Mucosa of descending colon (tissue), 3 donors: Measurements from ENCODE around the gene NKD1. TPM values are rescaled to one million over a fixed set of nuclear protein-coding genes. Genes with fewer than 3 reads are reported as not detected.

Experiments
- ATAC-seq: fragments of 200-7000 bp; cut with Tn5 transposase; one replicate; pipeline ENCODE4 v1.9.1; 2020; ENCODE audit warnings: mild to moderate bottlenecking, moderate library complexity
- DNase-seq, 3 donors: peaks; one replicate each; pipeline ENCODE4 v3.0.0-alpha.2; 2020
- H3K36me3 ChIP-seq: fragments of 200-600 bp; one replicate; pipeline ENCODE4 v1.8.0; 2021; ENCODE audit warnings: low read depth, mild to moderate bottlenecking
- H3K4me1 ChIP-seq: fragments of 200-600 bp; one replicate; pipeline ENCODE4 v1.8.0; 2021; ENCODE audit warnings: low read depth, mild to moderate bottlenecking
- H3K4me3 ChIP-seq: fragments of 200-600 bp; one replicate; pipeline ENCODE4 v1.8.0; 2021; ENCODE audit warnings: mild to moderate bottlenecking
- H3K9me3 ChIP-seq: fragments of 200-600 bp; one replicate; pipeline ENCODE4 v1.8.0; 2021; ENCODE audit warnings: mild to moderate bottlenecking
- CTCF ChIP-seq: fragments of 200-600 bp; IDR thresholded peaks from one replicate; pipeline ENCODE4 v1.8.0; 2022; ENCODE audit warnings: antibody characterized with exemption, mild to moderate bottlenecking
- intact Hi-C, 2 donors: fragments of 100-400 bp; cut with DNase I in 1 of 2; cut with micrococcal nuclease in 1 of 2; formaldehyde crosslinking; loops; one replicate each; pipeline versions ENCODE4 v1.11.0 to v1.11.1; 2022; cut with DNase I, micrococcal nuclease
- total RNA-seq, 3 donors: library from RNA; stranded (reverse); fragmentation: NEBNext Ultra II Directional in 2 of 3; extraction: Animal tissue kit (Norgen Biotek cat#: 25700) in 2 of 3; gene quantifications; one replicate each; pipeline versions ENCODE4 v1.2.1 to v1.2.4, GENCODE V29; 2021 to 2023
- donor health status: DM: no; HTN: no; CAD: no; lungs with moderate emphysema.
- donor health status: DM: no; HTN: no; CAD: no.
- donor health status: DM: no; HTN: yes; CAD: no.

The NKD1 gene
- total RNA-seq, 3 donors from 2014 or later = 1.6 to 28.0 (median 3.2) TPM

- ATAC-seq (no peak), DNase-seq (no peak)
- Histone ChIP-seq H3K4me3 (no peak overlapping the region), H3K36me3 (no peaks in the 10 kb centered on the region), H3K4me1 (no peaks in the 10 kb centered on the region), H3K9me3 (no peaks in the 10 kb centered on the region)
- intact Hi-C loops = no loop called here
- TF ChIP-seq CTCF = no peak
Observed at GRCh38 chr16:50587543-50587942, 39.3 kb downstream of the NKD1 start.

GRCh38 chr16:50588276-50588675 is 40.1 kb downstream of the NKD1 start:
- DNase-seq = no peak
- no peak for TF ChIP-seq CTCF
- intact Hi-C loops = no loop called here
- no peak for ATAC-seq
- Histone ChIP-seq H3K36me3 (no peaks in the 10 kb centered on the region), H3K9me3 (no peaks in the 10 kb centered on the region), H3K4me1 (no peaks in the 10 kb centered on the region), H3K4me3 (no peak overlapping the region)

- ATAC-seq (no peak), DNase-seq (no peak)
- TF ChIP-seq CTCF = no peak
Observed at GRCh38 chr16:50591209-50591608, 43.0 kb downstream of the NKD1 start.

GRCh38 chr16:50591800-50592771 is 43.9 kb downstream of the NKD1 start:
- peak in 2 of 3 donors; percentile 14 to 44 for DNase-seq

More at GRCh38 chr16:50591209-50591608, 43.0 kb downstream of the NKD1 start:
- no peaks in the 10 kb centered on the region for H3K36me3 ChIP-seq
- intact Hi-C loops = no loop called here
- no peaks in the 10 kb centered on the region for H3K4me1 ChIP-seq
- H3K9me3 ChIP-seq = no peaks in the 10 kb centered on the region
- H3K4me3 ChIP-seq = no peak overlapping the region

GRCh38 chr16:50592996-50593395 is 44.8 kb downstream of the NKD1 start:
- intact Hi-C loops = no loop called here
- no peak for DNase-seq
- TF ChIP-seq CTCF = no peak
- H3K36me3 ChIP-seq = no peaks in the 10 kb centered on the region
- H3K9me3 ChIP-seq = no peaks in the 10 kb centered on the region
- no peak for ATAC-seq
- no peaks in the 10 kb centered on the region for H3K4me1 ChIP-seq
- no peak overlapping the region for H3K4me3 ChIP-seq

More at GRCh38 chr16:50591800-50592771, 43.9 kb downstream of the NKD1 start:
- H3K36me3 ChIP-seq = no peaks in the 10 kb centered on the region
- ATAC-seq = peak; percentile 27
- no peaks in the 10 kb centered on the region for H3K4me1 ChIP-seq
- no peak overlapping the region for H3K4me3 ChIP-seq
- TF ChIP-seq CTCF = no peak
- intact Hi-C loops = no loop called here
- no peaks in the 10 kb centered on the region for H3K9me3 ChIP-seq
